HEK293 (cell line): Measurements from ENCODE around the gene TYRO3.
A peak's percentile ranks its signal among the peaks of the same experiment; 100 is the strongest.

Experiments
- CTCF ChIA-PET: fragments of 350-600 bp; formaldehyde crosslinking; extraction: SDS; loops from one replicate; lab custom pipeline; 2021; ENCODE audit warnings: antibody characterized with exemption; lab: Yijun Ruan, JAX
- POLR2A ChIA-PET: fragments of 300-600 bp; formaldehyde crosslinking; extraction: SDS; loops from one replicate; lab custom pipeline; 2020; ENCODE audit warnings: antibody characterized with exemption, inconsistent platforms; lab: Yijun Ruan, JAX
- H3K27ac ChIP-seq: fragments of 200-500 bp; sonication (Bioruptor generic); 2 replicates; pipeline ENCODE4 v1.5.1; 2014; ENCODE audit warnings: low read depth, low read length, control low read depth, inconsistent platforms; ENCODE audit errors: extremely low read depth
- H3K36me3 ChIP-seq, 2 experiments: fragments of 200-500 bp in 1 of 2; sonication (Bioruptor generic) in 1 of 2; 1 replicate in 1 of 2; 2 replicates in 1 of 2; pipeline ENCODE4 v1.5.1; 2014 to 2017; ENCODE audit warnings: inconsistent platforms in 2 of 2, low read length in 2 of 2; ENCODE audit not compliant: control insufficient read depth in 2 of 2, insufficient read depth in 1 of 2
- H3K4me1 ChIP-seq: fragments of 200-500 bp; sonication (Bioruptor generic); 2 replicates; pipeline ENCODE4 v1.5.1; 2014; ENCODE audit warnings: mild to moderate bottlenecking, low read length, inconsistent platforms; ENCODE audit not compliant: control insufficient read depth, insufficient read depth
- H3K4me3 ChIP-seq: 2 replicates; pipeline ENCODE4 v1.5.1; 2011; ENCODE audit warnings: low read depth, mild to moderate bottlenecking, control low read depth, low read length, moderate library complexity
- H3K9me3 ChIP-seq: fragments of 200-500 bp; sonication (Bioruptor generic); 2 replicates; pipeline ENCODE4 v1.5.1; 2014; ENCODE audit warnings: low read depth, low read length, inconsistent platforms; ENCODE audit not compliant: control insufficient read depth, insufficient read depth
- CTCF ChIP-seq: fragments of 450-650 bp; formaldehyde crosslinking; IDR thresholded peaks from 2 replicates; pipeline ENCODE4 v1.5.1; 2016; ENCODE audit warnings: missing biosample characterization, missing genetic modification characterization
- ELK4 ChIP-seq: IDR thresholded peaks from 2 replicates; pipeline ENCODE4 v1.6.1; 2011; ENCODE audit warnings: mild to moderate bottlenecking, low read depth, low read length, borderline replicate concordance
- FEZF1 ChIP-seq: fragments of 450-650 bp; formaldehyde crosslinking; IDR thresholded peaks from 2 replicates; pipeline ENCODE4 v1.5.1; 2016; ENCODE audit warnings: missing biosample characterization, missing genetic modification characterization
- GLIS2 ChIP-seq: fragments of 450-650 bp; formaldehyde crosslinking; IDR thresholded peaks from 2 replicates; pipeline ENCODE4 v1.5.1; 2016; ENCODE audit warnings: missing biosample characterization, missing genetic modification characterization
- HIC1 ChIP-seq: fragments of 450-650 bp; formaldehyde crosslinking; IDR thresholded peaks from 2 replicates; pipeline ENCODE4 v1.5.1; 2016; ENCODE audit warnings: missing biosample characterization, missing genetic modification characterization
- OSR2 ChIP-seq: fragments of 450-650 bp; formaldehyde crosslinking; IDR thresholded peaks from 2 replicates; pipeline ENCODE4 v1.5.1; 2016; ENCODE audit warnings: missing biosample characterization, missing genetic modification characterization
- PRDM6 ChIP-seq: fragments of 450-650 bp; formaldehyde crosslinking; IDR thresholded peaks from 2 replicates; pipeline ENCODE4 v1.5.1; 2017; ENCODE audit warnings: missing biosample characterization, missing genetic modification characterization
- SCRT1 ChIP-seq: fragments of 450-650 bp; formaldehyde crosslinking; IDR thresholded peaks from 2 replicates; pipeline ENCODE4 v1.5.1; 2016; ENCODE audit warnings: missing biosample characterization, missing genetic modification characterization, borderline replicate concordance
- SCRT2 ChIP-seq: fragments of 450-650 bp; formaldehyde crosslinking; IDR thresholded peaks from 2 replicates; pipeline ENCODE4 v1.5.1; 2016; ENCODE audit warnings: missing biosample characterization, missing genetic modification characterization
- ZNF10 ChIP-seq: fragments of 450-650 bp; formaldehyde crosslinking; IDR thresholded peaks from 2 replicates; pipeline ENCODE4 v1.5.1; 2017; ENCODE audit warnings: missing biosample characterization, missing genetic modification characterization
- ZNF148 ChIP-seq: fragments of 450-650 bp; formaldehyde crosslinking; IDR thresholded peaks from 2 replicates; pipeline ENCODE4 v1.5.0; 2017; ENCODE audit warnings: missing biosample characterization, missing genetic modification characterization, borderline replicate concordance
- ZNF157 ChIP-seq: fragments of 450-650 bp; formaldehyde crosslinking; IDR thresholded peaks from 2 replicates; pipeline ENCODE4 v1.5.1; 2016; ENCODE audit warnings: missing biosample characterization, missing genetic modification characterization
- ZNF16 ChIP-seq: fragments of 450-650 bp; formaldehyde crosslinking; IDR thresholded peaks from 2 replicates; pipeline ENCODE4 v1.5.1; 2016; ENCODE audit warnings: low read depth, missing biosample characterization, missing genetic modification characterization
- ZNF174 ChIP-seq: fragments of 450-650 bp; formaldehyde crosslinking; IDR thresholded peaks from 2 replicates; pipeline ENCODE4 v1.5.0; 2017; ENCODE audit warnings: missing biosample characterization, mild to moderate bottlenecking, missing genetic modification characterization
- ZNF175 ChIP-seq: fragments of 450-650 bp; formaldehyde crosslinking; IDR thresholded peaks from 2 replicates; pipeline ENCODE4 v1.5.1; 2016; ENCODE audit warnings: missing biosample characterization, missing genetic modification characterization
- ZNF223 ChIP-seq: fragments of 450-650 bp; formaldehyde crosslinking; IDR thresholded peaks from 2 replicates; pipeline ENCODE4 v1.5.1; 2016; ENCODE audit warnings: missing biosample characterization, missing genetic modification characterization
- ZNF24 ChIP-seq: fragments of 450-650 bp; formaldehyde crosslinking; IDR thresholded peaks from 2 replicates; pipeline ENCODE4 v1.5.1; 2016; ENCODE audit warnings: missing biosample characterization, missing genetic modification characterization
- ZNF560 ChIP-seq: fragments of 450-650 bp; formaldehyde crosslinking; IDR thresholded peaks from 2 replicates; pipeline ENCODE4 v1.5.1; 2017; ENCODE audit warnings: missing biosample characterization, missing genetic modification characterization, borderline replicate concordance
- ZNF571 ChIP-seq: fragments of 450-650 bp; formaldehyde crosslinking; IDR thresholded peaks from 2 replicates; pipeline ENCODE4 v1.5.0; 2017; ENCODE audit warnings: missing biosample characterization, missing genetic modification characterization
- ZNF623 ChIP-seq: fragments of 450-650 bp; formaldehyde crosslinking; IDR thresholded peaks from 2 replicates; pipeline ENCODE4 v1.5.1; 2016; ENCODE audit warnings: missing biosample characterization, missing genetic modification characterization
- ZNF654 ChIP-seq: fragments of 450-650 bp; formaldehyde crosslinking; IDR thresholded peaks from 2 replicates; pipeline ENCODE4 v1.5.1; 2016; ENCODE audit warnings: low read depth, missing biosample characterization, missing genetic modification characterization
- ZNF837 ChIP-seq: fragments of 450-650 bp; formaldehyde crosslinking; IDR thresholded peaks from 2 replicates; pipeline ENCODE4 v1.5.1; 2016; ENCODE audit warnings: missing biosample characterization, missing genetic modification characterization
- TF ChIP-seq, protein P1 (sequence below): fragments of 450-650 bp; formaldehyde crosslinking; IDR thresholded peaks from 2 replicates; pipeline ENCODE4 v1.5.1; 2016; ENCODE audit warnings: missing biosample characterization, missing genetic modification characterization

The TYRO3 gene

GRCh38 chr15:41581110-41581509 lies 22.1 kb downstream of the TYRO3 start:
- CTCF ChIA-PET: interaction anchor here (0.6 to 1.6 kb wide), 7 partner anchors 11 to 192 kb away, joined by 3 to 7 read pairs (median 4); no protein-coding TSS in a partner anchor
- POLR2A ChIA-PET: no interaction called here
- peaks cover 0 to 13% of the 10 kb centered on the region in 2 experiments; a peak in 2 of 3 replicates for H3K36me3 ChIP-seq

DNA sequence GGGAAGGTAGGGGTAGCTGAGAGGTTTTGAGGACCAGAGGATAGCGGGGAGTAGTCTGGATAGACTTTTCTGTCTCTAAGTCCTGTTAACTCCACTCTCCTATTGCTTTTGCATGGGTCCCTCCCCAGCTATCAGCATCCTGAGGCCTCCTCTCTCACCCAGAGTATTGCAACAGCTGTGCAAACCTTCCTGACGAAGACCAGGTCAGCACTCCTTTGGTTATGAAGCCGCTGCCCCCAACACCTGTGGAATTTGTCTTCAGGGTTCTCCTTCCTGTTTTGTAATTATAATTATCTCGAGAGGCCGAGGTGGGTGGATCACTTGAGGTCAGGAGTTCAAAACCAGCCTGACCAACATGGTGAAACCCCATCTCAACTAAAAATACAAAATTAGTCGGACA lies 24.8 kb downstream of the TYRO3 start:
- Histone ChIP-seq H3K9me3 (no peaks in the 10 kb centered on the region), H3K27ac (no peak overlapping the region), H3K36me3 (no peaks in the 10 kb centered on the region), H3K4me3 (no peak overlapping the region), H3K4me1 (no peaks in the 10 kb centered on the region)
- POLR2A ChIA-PET: no interaction called here
- CTCF ChIA-PET: no interaction called here
- TF ChIP-seq ZNF24 (tag by site-specific recombination) (no peak), ZNF148 (tag by site-specific recombination) (no peak), OSR2 (tag by site-specific recombination) (no peak), ZNF571 (tag by site-specific recombination) (no peak), CTCF (tag by site-specific recombination) (no peak), GLIS2 (no peak), ZNF16 (no peak), SCRT2 (no peak), ZNF623 (tag by site-specific recombination) (no peak), FEZF1 (tag by site-specific recombination) (no peak), ZNF837 (tag by site-specific recombination) (no peak), PRDM6 (tag by site-specific recombination) (no peak), HIC1 (tag by site-specific recombination) (no peak), ZNF157 (no peak), ZNF223 (tag by site-specific recombination) (no peak), ZNF174 (tag by site-specific recombination) (no peak), ELK4 (no peak), ZNF560 (no peak), ZNF175 (tag by site-specific recombination) (no peak)

More at GRCh38 chr15:41581110-41581509, 22.1 kb downstream of the TYRO3 start:
- no peaks in the 10 kb centered on the region for H3K4me1 ChIP-seq
- H3K9me3 ChIP-seq: no peaks in the 10 kb centered on the region
- TF ChIP-seq SCRT2 (peak; percentile 64; the same call in 1 of the 2 replicates), ZNF654 (tag by site-specific recombination) (0 out of 2 replicates have a peak, but pooled peaks have one; percentile 20), SCRT1 (tag by site-specific recombination) (0 out of 2 replicates have a peak, but pooled peaks have one; percentile 69), ZNF10 (tag by site-specific recombination) (no peak)
- TF ChIP-seq, protein P1, sequence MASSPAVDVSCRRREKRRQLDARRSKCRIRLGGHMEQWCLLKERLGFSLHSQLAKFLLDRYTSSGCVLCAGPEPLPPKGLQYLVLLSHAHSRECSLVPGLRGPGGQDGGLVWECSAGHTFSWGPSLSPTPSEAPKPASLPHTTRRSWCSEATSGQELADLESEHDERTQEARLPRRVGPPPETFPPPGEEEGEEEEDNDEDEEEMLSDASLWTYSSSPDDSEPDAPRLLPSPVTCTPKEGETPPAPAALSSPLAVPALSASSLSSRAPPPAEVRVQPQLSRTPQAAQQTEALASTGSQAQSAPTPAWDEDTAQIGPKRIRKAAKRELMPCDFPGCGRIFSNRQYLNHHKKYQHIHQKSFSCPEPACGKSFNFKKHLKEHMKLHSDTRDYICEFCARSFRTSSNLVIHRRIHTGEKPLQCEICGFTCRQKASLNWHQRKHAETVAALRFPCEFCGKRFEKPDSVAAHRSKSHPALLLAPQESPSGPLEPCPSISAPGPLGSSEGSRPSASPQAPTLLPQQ: peak; percentile 34; the same call in 1 of the 2 replicates
- no peak overlapping the region for H3K27ac ChIP-seq
- no peak overlapping the region for H3K4me3 ChIP-seq
